Osteoblast (primary cell): ENCODE results near the gene MFRP. TPM values are rescaled to one million over a fixed set of nuclear protein-coding genes. Genes with fewer than 3 reads are reported as not detected.

ENCODE experiments used
- DNase-seq: peaks from one replicate; pipeline ENCODE4 v3.0.0; 2011; ENCODE audit warnings: low spot score, mixed read lengths; ENCODE audit not compliant: insufficient read length; ENCODE audit errors: missing footprints
- H2AFZ ChIP-seq: 2 replicates; pipeline ENCODE4 v1.6.0; 2011; ENCODE audit warnings: mild to moderate bottlenecking, low read length
- H3K27ac ChIP-seq: 2 replicates; pipeline ENCODE4 v1.5.1; 2011; ENCODE audit warnings: mild to moderate bottlenecking, low read depth, low read length, moderate library complexity
- H3K27me3 ChIP-seq: 2 replicates; pipeline ENCODE4 v1.6.0; 2012; ENCODE audit warnings: mild to moderate bottlenecking, control low read depth, inconsistent platforms, low read length, moderate library complexity; ENCODE audit not compliant: insufficient read depth
- H3K36me3 ChIP-seq: 2 replicates; pipeline ENCODE4 v1.5.1; 2011; ENCODE audit warnings: mild to moderate bottlenecking, low read length, control low read depth, moderate library complexity; ENCODE audit not compliant: insufficient read depth
- H3K4me1 ChIP-seq: 2 replicates; pipeline ENCODE4 v1.5.1; 2011; ENCODE audit warnings: mild to moderate bottlenecking, low read length, control low read depth, moderate library complexity; ENCODE audit not compliant: insufficient read depth
- H3K4me2 ChIP-seq: 2 replicates; pipeline ENCODE4 v1.6.0; 2011; ENCODE audit warnings: mild to moderate bottlenecking, low read length; ENCODE audit not compliant: insufficient read depth
- H3K4me3 ChIP-seq: fragments of 200-600 bp; sonication (generic); 3 replicates; pipeline ENCODE4 v1.5.1; 2012; ENCODE audit warnings: mild to moderate bottlenecking, low read length, inconsistent platforms; ENCODE audit not compliant: insufficient read depth
- H3K79me2 ChIP-seq: 2 replicates; pipeline ENCODE4 v1.6.0; 2012; ENCODE audit warnings: mild to moderate bottlenecking, low read length, control low read depth, inconsistent platforms; ENCODE audit not compliant: insufficient read depth
- H3K9me3 ChIP-seq: 2 replicates; pipeline ENCODE4 v1.5.1; 2011; ENCODE audit warnings: low read depth, low read length, control low read depth
- H4K20me1 ChIP-seq: 2 replicates; pipeline ENCODE4 v1.6.0; 2012; ENCODE audit warnings: mild to moderate bottlenecking, low read length, control low read depth; ENCODE audit not compliant: insufficient read depth
- CTCF ChIP-seq: IDR thresholded peaks from 2 replicates; pipeline ENCODE4 v1.5.1; 2011; ENCODE audit warnings: mild to moderate bottlenecking, low read depth, low read length, moderate library complexity; ENCODE audit errors: extremely low read depth
- total RNA-seq: library from RNA; depleted of rRNA; stranded (reverse); fragments of >200 nt; gene quantifications from 2 replicates; pipeline ENCODE4 v1.2.3, GENCODE V29; 2012

MFRP gene
- total RNA-seq, 1 donor = not detected

DNA sequence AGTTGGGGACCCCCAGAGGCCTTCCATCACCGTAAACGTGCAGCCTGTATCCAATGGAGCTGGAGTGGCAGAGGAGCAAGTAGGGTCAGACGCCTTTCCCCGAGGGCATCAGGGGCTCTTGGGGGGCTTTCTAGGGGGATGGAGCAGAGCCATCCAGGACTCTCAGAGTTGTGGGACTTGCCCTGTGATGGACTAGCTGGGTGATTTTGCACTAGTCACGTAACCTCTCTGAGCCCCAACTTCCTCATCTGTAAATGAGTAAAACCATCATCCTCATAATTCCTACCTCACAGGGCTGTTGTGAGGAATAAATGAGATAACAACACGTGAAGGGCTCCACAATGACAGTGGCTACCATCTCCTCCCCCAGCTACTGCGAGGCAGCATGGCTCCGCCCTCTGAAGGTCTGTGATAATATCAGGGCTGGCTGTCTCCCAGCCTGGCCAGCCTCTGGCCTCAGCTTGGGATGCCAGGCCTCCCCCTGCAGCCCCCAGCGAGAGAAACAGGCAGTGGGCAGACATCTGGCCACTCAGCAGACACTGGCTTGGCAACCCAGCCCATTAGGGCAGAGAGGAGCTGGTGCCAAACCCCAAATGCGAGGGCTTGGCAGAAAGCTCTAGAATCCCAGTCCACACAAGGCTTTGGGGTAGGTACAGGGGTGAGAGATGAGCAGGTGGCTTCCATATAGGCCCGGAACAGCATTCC, 28.3 kb upstream of the MFRP start:
- H3K4me2 ChIP-seq = no peak overlapping the region
- peak; percentile 80 for DNase-seq

GRCh38 chr11:119373921-119374631, 27.6 kb upstream of the MFRP start:
- H3K4me2 ChIP-seq = no peak overlapping the region
- no peaks in the 10 kb centered on the region for H3K36me3 ChIP-seq
- H3K27me3 ChIP-seq = no peaks in the 10 kb centered on the region
- no peaks in the 10 kb centered on the region for H3K9me3 ChIP-seq
- no peak overlapping the region for H2AFZ ChIP-seq
- peak; percentile 91 for DNase-seq
- H3K79me2 ChIP-seq = no peaks in the 10 kb centered on the region
- no peaks in the 10 kb centered on the region for H4K20me1 ChIP-seq
- no peak overlapping the region for H3K27ac ChIP-seq
- TF ChIP-seq CTCF = peak; percentile 98
- H3K4me1 ChIP-seq = peaks cover 43% of the 10 kb centered on the region
- H3K4me3 ChIP-seq = no peak overlapping the region

More for the DNA sequence above, 28.3 kb upstream of the MFRP start:
- Histone ChIP-seq H2AFZ (peak overlapping the region; percentile 31), H3K27ac (peak overlapping the region; percentile 57), H3K79me2 (no peaks in the 10 kb centered on the region), H3K36me3 (no peaks in the 10 kb centered on the region), H3K27me3 (no peaks in the 10 kb centered on the region), H3K9me3 (no peaks in the 10 kb centered on the region), H3K4me1 (peaks cover 43% of the 10 kb centered on the region), H4K20me1 (no peaks in the 10 kb centered on the region), H3K4me3 (no peak overlapping the region)
- TF ChIP-seq CTCF = no peak

- Histone ChIP-seq H3K4me1 (peaks cover 45% of the 10 kb centered on the region), H3K36me3 (no peaks in the 10 kb centered on the region), H3K4me2 (no peak overlapping the region), H2AFZ (no peak overlapping the region), H3K9me3 (no peaks in the 10 kb centered on the region), H3K79me2 (no peaks in the 10 kb centered on the region), H3K27me3 (no peaks in the 10 kb centered on the region), H3K4me3 (no peak overlapping the region), H3K27ac (no peak overlapping the region), H4K20me1 (no peaks in the 10 kb centered on the region)
- no peak for DNase-seq
- no peak for TF ChIP-seq CTCF
Observed at GRCh38 chr11:119373059-119373920, 26.8 kb upstream of the MFRP start.
